ENCODE measurements around the gene FOXP1.

Gene FOXP1

GRCh38 chr3:70972855-70973254 is 610.7 kb downstream of the FOXP1 start:
- TF ChIP-seq HDGF (IDR thresholded peaks at IDR 0.05; ENCODE audit: borderline replicate concordance), result no peak
- no peak for TF ChIP-seq ELF4 (IDR thresholded peaks at IDR 0.05)
- no peak for TF ChIP-seq NFRKB (IDR thresholded peaks at IDR 0.05)
- TF ChIP-seq ZNF384 (IDR thresholded peaks at IDR 0.05), result no peak
- TF ChIP-seq LEF1 (IDR thresholded peaks at IDR 0.05; ENCODE audit: borderline replicate concordance), result no peak
- no peak for TF ChIP-seq FOXK2 (IDR thresholded peaks at IDR 0.05)
- no peak for TF ChIP-seq TARDBP (IDR thresholded peaks at IDR 0.05)
- no peak for TF ChIP-seq CTBP1 (IDR thresholded peaks at IDR 0.05; ENCODE audit: borderline replicate concordance)
- TF ChIP-seq FOXM1 (IDR thresholded peaks at IDR 0.05; ENCODE audit: borderline replicate concordance), result no peak
- TF ChIP-seq SUZ12 (IDR thresholded peaks at IDR 0.05), result no peak
- no peak for DNase-seq (ENCODE audit: extremely low spot score)
- CTCF ChIA-PET, result no interaction called here
- POLR2A ChIA-PET, result no interaction called here

GRCh38 chr3:70970952-70971351 is 612.6 kb downstream of the FOXP1 start:
- DNase-seq (ENCODE audit: extremely low spot score), result no peak
- no peak for TF ChIP-seq TARDBP (IDR thresholded peaks at IDR 0.05)
- TF ChIP-seq PKNOX1 (IDR thresholded peaks at IDR 0.05), result no peak
- TF ChIP-seq FOXM1 (IDR thresholded peaks at IDR 0.05; ENCODE audit: borderline replicate concordance), result no peak
- TF ChIP-seq BHLHE40 (IDR thresholded peaks at IDR 0.05; ENCODE audit: borderline replicate concordance), result no peak
- TF ChIP-seq FOXA1 (IDR thresholded peaks at IDR 0.05), result no peak
- no peak for TF ChIP-seq FOXK2 (IDR thresholded peaks at IDR 0.05)
- no peak for TF ChIP-seq NFRKB (IDR thresholded peaks at IDR 0.05)
- TF ChIP-seq ARNT (IDR thresholded peaks at IDR 0.05), result no peak
- no peak for TF ChIP-seq SP1 (IDR thresholded peaks at IDR 0.05)
- TF ChIP-seq SUZ12 (IDR thresholded peaks at IDR 0.05), result no peak
- no peak for TF ChIP-seq L3MBTL2 (conservative IDR thresholded peaks at IDR 0.05)
- no peak for TF ChIP-seq LEF1 (IDR thresholded peaks at IDR 0.05; ENCODE audit: borderline replicate concordance)
- no peak for TF ChIP-seq ELF4 (IDR thresholded peaks at IDR 0.05)
- TF ChIP-seq ZNF384 (IDR thresholded peaks at IDR 0.05), result no peak
- no peak for TF ChIP-seq HDGF (IDR thresholded peaks at IDR 0.05; ENCODE audit: borderline replicate concordance)
- TF ChIP-seq CTBP1 (IDR thresholded peaks at IDR 0.05; ENCODE audit: borderline replicate concordance), result no peak
- ChIA-PET CTCF (no interaction called here), POLR2A (no interaction called here)

- POLR2A ChIA-PET, result no interaction called here
- DNase-seq (ENCODE audit: extremely low spot score), result no peak
- CTCF ChIA-PET, result no interaction called here
- TF ChIP-seq BHLHE40 (IDR thresholded peaks at IDR 0.05; ENCODE audit: borderline replicate concordance) (no peak), ARNT (IDR thresholded peaks at IDR 0.05) (no peak), FOXA1 (IDR thresholded peaks at IDR 0.05) (no peak), FOXK2 (IDR thresholded peaks at IDR 0.05) (no peak), SUZ12 (IDR thresholded peaks at IDR 0.05) (no peak), ZNF384 (IDR thresholded peaks at IDR 0.05) (no peak), NFRKB (IDR thresholded peaks at IDR 0.05) (no peak), ELF4 (IDR thresholded peaks at IDR 0.05) (no peak), FOXM1 (IDR thresholded peaks at IDR 0.05; ENCODE audit: borderline replicate concordance) (no peak), CTBP1 (IDR thresholded peaks at IDR 0.05; ENCODE audit: borderline replicate concordance) (no peak), TARDBP (IDR thresholded peaks at IDR 0.05) (no peak), L3MBTL2 (conservative IDR thresholded peaks at IDR 0.05) (no peak), PKNOX1 (IDR thresholded peaks at IDR 0.05) (no peak), HDGF (IDR thresholded peaks at IDR 0.05; ENCODE audit: borderline replicate concordance) (no peak), SP1 (IDR thresholded peaks at IDR 0.05) (no peak), LEF1 (IDR thresholded peaks at IDR 0.05; ENCODE audit: borderline replicate concordance) (no peak)
Measured at GRCh38 chr3:70970171-70970570, 613.4 kb downstream of the FOXP1 start.

GRCh38 chr3:70963431-70964275 is 619.9 kb downstream of the FOXP1 start:
- TF ChIP-seq PKNOX1 (IDR thresholded peaks at IDR 0.05) (peak; percentile 38; the same call in 1 of the 2 replicates), NFRKB (IDR thresholded peaks at IDR 0.05) (no peak)
- CTCF ChIA-PET, result no interaction called here
- DNase-seq (ENCODE audit: extremely low spot score), result no peak
- POLR2A ChIA-PET, result no interaction called here

- no peak for DNase-seq (ENCODE audit: extremely low spot score)
- CTCF ChIA-PET, result no interaction called here
- TF ChIP-seq LEF1 (IDR thresholded peaks at IDR 0.05; ENCODE audit: borderline replicate concordance) (no peak), CTBP1 (IDR thresholded peaks at IDR 0.05; ENCODE audit: borderline replicate concordance) (no peak), ELF4 (IDR thresholded peaks at IDR 0.05) (no peak), FOXA1 (IDR thresholded peaks at IDR 0.05) (no peak), TARDBP (IDR thresholded peaks at IDR 0.05) (no peak), SP1 (IDR thresholded peaks at IDR 0.05) (no peak), ZNF384 (IDR thresholded peaks at IDR 0.05) (no peak), L3MBTL2 (conservative IDR thresholded peaks at IDR 0.05) (no peak), SUZ12 (IDR thresholded peaks at IDR 0.05) (no peak), FOXK2 (IDR thresholded peaks at IDR 0.05) (no peak), FOXM1 (IDR thresholded peaks at IDR 0.05; ENCODE audit: borderline replicate concordance) (no peak), ARNT (IDR thresholded peaks at IDR 0.05) (no peak), NFRKB (IDR thresholded peaks at IDR 0.05) (no peak), BHLHE40 (IDR thresholded peaks at IDR 0.05; ENCODE audit: borderline replicate concordance) (no peak), PKNOX1 (IDR thresholded peaks at IDR 0.05) (no peak)
- POLR2A ChIA-PET, result no interaction called here
Measured at GRCh38 chr3:70959506-70960291, 623.8 kb downstream of the FOXP1 start.

Data from HEK293T (cell line).